Stimulated activated naive CD8-positive, alpha-beta T cell treated with anti-CD3 and anti-CD28 coated beads, Interleukin-15, Interleukin-2, amounts not matched to agents 100 ng/mL and 50 ng/mL, for 24 hours (primary cell): ENCODE results near the gene DHX30.
"Not testable (repeated sequence)": the region's sequence is repeated elsewhere in the genome, so short reads cannot be mapped to it uniquely, and the experiment has no call there.

ENCODE experiments used
- H3K27ac Mint-ChIP-seq: one replicate; pipeline ENCODE4 v1.8.0; 2021; ENCODE audit warnings: mild to moderate bottlenecking, mixed read lengths
- H3K27me3 Mint-ChIP-seq: one replicate; pipeline ENCODE4 v1.8.0; 2021; ENCODE audit warnings: mixed read lengths
- H3K36me3 Mint-ChIP-seq: one replicate; pipeline ENCODE4 v1.8.0; 2021; ENCODE audit warnings: low read depth, mixed read lengths
- H3K4me1 Mint-ChIP-seq: one replicate; pipeline ENCODE4 v1.8.0; 2021; ENCODE audit warnings: low read depth, mixed read lengths
- H3K4me3 Mint-ChIP-seq: one replicate; pipeline ENCODE4 v1.8.0; 2021; ENCODE audit warnings: mild to moderate bottlenecking, mixed read lengths
- H3K9me3 Mint-ChIP-seq: one replicate; pipeline ENCODE4 v1.8.0; 2021; ENCODE audit warnings: mixed read lengths

DHX30 gene

GRCh38 chr3:47802734-47803479 is at the start of gene DHX30:
Gene DHX30, plus strand, starts transcription at chr3:47803138. Its CDS starts 7,546 bp downstream, at chr3:47810684.
- H3K27ac Mint-ChIP-seq, result peak within 1 kb of the TSS; percentile 95
- H3K4me3 Mint-ChIP-seq, result peak within 1 kb of the TSS; percentile 91
- peaks cover 9% of the 10 kb centered on the region for H3K36me3 Mint-ChIP-seq
- no peaks in the 10 kb centered on the region for H3K27me3 Mint-ChIP-seq
- peaks cover 27% of the 10 kb centered on the region for H3K4me1 Mint-ChIP-seq
- H3K9me3 Mint-ChIP-seq, result no peaks in the 10 kb centered on the region

DNA sequence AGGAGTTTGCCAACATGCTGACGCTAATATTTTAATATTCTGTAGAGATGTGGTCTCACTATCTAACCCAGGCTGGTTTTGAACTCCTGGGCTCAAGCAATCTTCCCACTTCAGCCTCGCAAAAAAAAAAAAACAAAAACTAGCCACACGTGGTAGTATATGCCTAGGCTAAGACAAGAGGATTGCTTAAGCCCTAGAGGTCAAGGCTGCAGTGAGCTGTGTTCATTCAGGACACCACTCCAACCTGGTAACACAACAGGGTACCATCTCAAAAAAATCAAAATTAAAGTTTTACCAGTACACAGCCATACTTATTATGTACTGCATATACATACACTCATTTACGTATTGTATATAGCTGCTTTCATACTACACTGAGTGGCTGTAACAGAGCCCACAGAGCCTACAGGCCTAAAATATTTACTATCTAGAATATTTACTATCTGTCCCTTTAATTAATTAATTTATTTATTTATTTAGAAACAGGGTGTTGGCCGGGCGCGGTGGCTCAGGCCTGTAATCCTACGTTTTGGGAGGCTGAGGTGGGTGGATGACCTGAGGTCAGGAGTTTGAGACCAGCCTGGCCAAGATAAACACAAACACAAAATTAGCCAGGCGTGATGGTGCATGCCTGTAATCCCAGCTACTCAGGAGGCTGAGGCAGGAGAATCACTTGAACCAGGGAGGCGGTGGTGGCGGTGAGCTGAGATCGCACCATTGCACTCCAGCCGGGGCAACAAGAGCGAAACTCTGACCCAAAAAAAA is 44.5 kb upstream of the DHX30 start:
- H3K36me3 Mint-ChIP-seq, result peaks cover 31% of the 10 kb centered on the region
- H3K27me3 Mint-ChIP-seq, result no peaks in the 10 kb centered on the region
- no peak overlapping the region for H3K4me3 Mint-ChIP-seq
- no peak overlapping the region for H3K27ac Mint-ChIP-seq
- peaks cover 4% of the 10 kb centered on the region for H3K4me1 Mint-ChIP-seq
- no peaks in the 10 kb centered on the region for H3K9me3 Mint-ChIP-seq

DNA sequence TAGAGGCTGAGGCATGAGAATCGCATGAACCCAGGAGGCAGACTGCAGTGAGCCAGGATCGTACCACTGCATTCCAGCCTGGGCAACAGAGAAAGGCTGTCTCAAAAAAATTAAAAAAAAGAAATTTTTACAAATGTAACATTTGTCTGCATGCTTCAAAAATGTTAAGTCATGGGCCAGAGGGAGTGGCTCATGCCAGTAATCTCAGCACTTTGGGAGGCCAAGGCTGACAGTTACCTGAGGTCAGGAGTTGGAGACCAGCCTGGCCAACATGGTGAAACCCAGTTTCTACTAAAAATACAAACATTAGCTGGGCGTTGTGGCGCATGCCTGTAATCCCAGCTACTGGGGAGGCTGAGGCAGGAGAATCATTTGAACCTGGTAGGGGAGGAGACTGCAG is 42.7 kb upstream of the DHX30 start:
- not testable (repeated sequence) for H3K9me3 Mint-ChIP-seq, H3K27me3 Mint-ChIP-seq, H3K4me3 Mint-ChIP-seq, H3K4me1 Mint-ChIP-seq
- Mint-ChIP-seq H3K36me3 (peaks cover 37% of the 10 kb centered on the region), H3K27ac (peak overlapping the region; percentile 21)

GRCh38 chr3:47761046-47761445 is 41.9 kb upstream of the DHX30 start:
- no peaks in the 10 kb centered on the region for H3K27me3 Mint-ChIP-seq
- H3K4me3 Mint-ChIP-seq, result no peak overlapping the region
- peaks cover 41% of the 10 kb centered on the region for H3K36me3 Mint-ChIP-seq
- H3K9me3 Mint-ChIP-seq, result no peaks in the 10 kb centered on the region
- no peak overlapping the region for H3K27ac Mint-ChIP-seq
- H3K4me1 Mint-ChIP-seq, result peaks cover 4% of the 10 kb centered on the region

- H3K4me3 Mint-ChIP-seq, result no peak overlapping the region
- H3K36me3 Mint-ChIP-seq, result peaks cover 40% of the 10 kb centered on the region
- H3K27ac Mint-ChIP-seq, result peak overlapping the region; percentile 22
- peaks cover 4% of the 10 kb centered on the region for H3K4me1 Mint-ChIP-seq
- no peaks in the 10 kb centered on the region for H3K27me3 Mint-ChIP-seq
- no peaks in the 10 kb centered on the region for H3K9me3 Mint-ChIP-seq
Observed at GRCh38 chr3:47762233-47762632, 40.7 kb upstream of the DHX30 start.

DNA sequence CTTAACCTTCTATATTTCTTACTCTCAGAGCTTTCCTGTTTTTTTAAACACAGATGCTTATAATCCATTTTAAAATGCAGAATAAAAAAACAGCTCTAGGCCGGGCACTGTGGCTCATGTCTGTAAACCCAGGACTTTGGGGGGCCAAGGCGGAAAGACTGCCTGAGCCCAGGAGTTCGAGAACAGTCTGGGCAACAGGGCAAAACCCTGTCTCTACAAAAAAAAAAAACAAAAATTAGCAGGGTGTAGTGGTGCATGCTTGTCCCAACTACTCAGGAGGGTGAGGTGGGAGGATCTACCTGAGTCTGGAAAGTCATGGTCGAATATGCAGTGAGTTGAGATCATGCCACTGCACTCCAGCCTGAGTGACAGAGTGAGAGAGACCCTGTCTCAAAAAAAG is 36.8 kb upstream of the DHX30 start:
- H3K4me1 Mint-ChIP-seq, result peaks cover 8% of the 10 kb centered on the region
- H3K27ac Mint-ChIP-seq, result no peak overlapping the region
- H3K36me3 Mint-ChIP-seq, result peaks cover 43% of the 10 kb centered on the region
- no peaks in the 10 kb centered on the region for H3K27me3 Mint-ChIP-seq
- H3K4me3 Mint-ChIP-seq, result no peak overlapping the region
- H3K9me3 Mint-ChIP-seq, result no peaks in the 10 kb centered on the region

GRCh38 chr3:47772047-47772446 is 30.9 kb upstream of the DHX30 start:
- H3K4me3 Mint-ChIP-seq, result no peak overlapping the region
- H3K36me3 Mint-ChIP-seq, result peaks cover 34% of the 10 kb centered on the region
- H3K27me3 Mint-ChIP-seq, result no peaks in the 10 kb centered on the region
- H3K4me1 Mint-ChIP-seq, result peaks cover 18% of the 10 kb centered on the region
- no peaks in the 10 kb centered on the region for H3K9me3 Mint-ChIP-seq
- H3K27ac Mint-ChIP-seq, result no peak overlapping the region

GRCh38 chr3:47772788-47773187 is 30.1 kb upstream of the DHX30 start:
- H3K9me3 Mint-ChIP-seq, result no peaks in the 10 kb centered on the region
- no peak overlapping the region for H3K4me3 Mint-ChIP-seq
- peaks cover 18% of the 10 kb centered on the region for H3K4me1 Mint-ChIP-seq
- H3K27ac Mint-ChIP-seq, result no peak overlapping the region
- H3K36me3 Mint-ChIP-seq, result peaks cover 34% of the 10 kb centered on the region
- H3K27me3 Mint-ChIP-seq, result no peaks in the 10 kb centered on the region

GRCh38 chr3:47778746-47779145 is 24.2 kb upstream of the DHX30 start:
- H3K4me1 Mint-ChIP-seq, result peaks cover 49% of the 10 kb centered on the region
- no peaks in the 10 kb centered on the region for H3K27me3 Mint-ChIP-seq
- no peak overlapping the region for H3K4me3 Mint-ChIP-seq
- no peak overlapping the region for H3K27ac Mint-ChIP-seq
- peaks cover 17% of the 10 kb centered on the region for H3K36me3 Mint-ChIP-seq
- H3K9me3 Mint-ChIP-seq, result no peaks in the 10 kb centered on the region

GRCh38 chr3:47780741-47781684 is 21.9 kb upstream of the DHX30 start:
- H3K4me1 Mint-ChIP-seq, result peaks cover 38% of the 10 kb centered on the region
- peaks cover 11% of the 10 kb centered on the region for H3K36me3 Mint-ChIP-seq
- peak overlapping the region; percentile 95 for H3K27ac Mint-ChIP-seq

DNA sequence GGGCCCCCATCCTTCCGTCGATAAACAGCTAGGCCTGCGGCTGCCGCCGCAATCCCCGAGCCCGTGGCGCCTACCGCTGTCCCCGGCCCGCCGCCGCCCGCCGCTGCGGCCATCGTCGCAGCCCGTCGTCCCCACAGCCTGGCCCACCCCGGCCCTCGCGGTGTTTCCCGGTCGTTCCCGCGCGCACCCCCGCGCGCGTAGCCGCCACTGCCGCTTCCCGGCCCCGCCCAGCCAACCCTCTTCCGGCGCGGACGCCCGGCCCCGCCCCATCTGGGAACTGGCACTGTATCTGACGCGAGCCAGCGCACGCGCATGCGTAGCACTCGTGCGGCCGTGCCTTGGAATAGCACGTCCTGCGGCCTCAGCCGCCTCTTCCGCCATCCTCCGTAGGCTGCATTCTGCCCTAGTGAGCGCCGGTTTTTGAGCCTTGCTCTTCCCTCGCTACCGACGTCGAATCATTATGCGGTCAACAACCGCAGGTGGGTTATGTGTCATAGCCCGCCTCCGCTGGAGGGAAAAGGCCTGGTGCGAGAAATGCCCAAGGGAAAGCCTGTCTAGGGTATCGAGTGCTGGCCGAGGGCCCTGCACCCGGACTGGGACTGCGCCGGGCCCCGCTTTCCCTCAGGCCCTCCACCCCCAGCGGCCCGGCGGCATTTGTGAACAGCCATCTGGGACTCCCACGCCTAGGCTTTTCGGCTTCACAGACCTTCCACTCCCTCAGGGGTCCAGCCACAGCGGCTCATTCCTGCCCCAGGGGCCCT is 21.1 kb upstream of the DHX30 start, which contains the start of gene SMARCC1:
Gene SMARCC1 (minus strand): TSS at position 209 of the 761 bp plus-strand sequence. CDS start 96 bp downstream, at position 113.
- Mint-ChIP-seq H3K27ac (peak within 1 kb of the TSS; percentile 95), H3K4me1 (peaks cover 35% of the 10 kb centered on the region), H3K27me3 (no peaks in the 10 kb centered on the region), H3K9me3 (no peaks in the 10 kb centered on the region), H3K4me3 (peak within 1 kb of the TSS; percentile 98), H3K36me3 (peaks cover 11% of the 10 kb centered on the region)

More at GRCh38 chr3:47780741-47781684, 21.9 kb upstream of the DHX30 start:
- Mint-ChIP-seq H3K4me3 (peak overlapping the region; percentile 98), H3K9me3 (no peaks in the 10 kb centered on the region), H3K27me3 (no peaks in the 10 kb centered on the region)

DNA sequence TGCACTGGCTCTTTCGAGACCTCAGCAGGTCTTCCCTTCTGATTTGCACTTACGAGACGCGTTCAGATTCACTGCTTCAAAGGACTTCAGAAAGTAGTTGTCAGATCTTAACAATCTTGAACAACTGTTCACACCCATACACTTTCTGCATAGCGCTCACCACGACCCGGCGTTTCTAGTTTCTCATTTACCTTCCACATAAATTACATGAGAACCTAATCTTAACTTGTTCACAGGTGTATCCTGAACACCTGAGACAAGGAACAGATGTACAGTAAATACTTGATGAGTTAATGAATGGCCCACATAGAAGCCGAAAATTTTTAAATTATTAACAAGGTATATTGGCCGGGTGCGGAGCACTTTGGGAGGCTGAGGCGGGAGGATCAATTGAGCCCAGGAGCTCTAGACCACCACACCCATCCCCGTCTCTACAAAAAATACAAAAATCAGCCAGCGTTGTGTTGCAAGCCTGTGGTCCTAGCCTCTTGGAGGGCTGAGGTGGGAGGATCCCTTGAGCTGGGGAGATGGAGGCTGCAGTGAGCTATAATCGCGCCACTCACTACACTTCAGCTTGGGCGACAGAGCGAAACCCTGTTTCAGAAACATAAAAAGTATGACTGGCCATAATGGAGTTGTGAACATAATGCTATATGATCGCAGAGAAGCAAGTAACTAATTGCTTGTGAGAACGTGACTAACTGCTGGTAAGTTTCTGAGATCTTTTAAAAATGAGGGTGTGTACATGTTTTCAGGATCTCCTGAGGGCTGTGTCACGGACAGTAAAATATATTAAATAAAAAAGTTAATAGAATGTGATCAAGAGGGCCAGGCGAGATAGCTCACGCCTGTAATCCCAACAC is 20.3 kb upstream of the DHX30 start:
- peaks cover 35% of the 10 kb centered on the region for H3K4me1 Mint-ChIP-seq
- H3K36me3 Mint-ChIP-seq, result peaks cover 11% of the 10 kb centered on the region
- peak overlapping the region; percentile 92 for H3K27ac Mint-ChIP-seq
- no peaks in the 10 kb centered on the region for H3K27me3 Mint-ChIP-seq
- no peaks in the 10 kb centered on the region for H3K9me3 Mint-ChIP-seq
- peak overlapping the region; percentile 98 for H3K4me3 Mint-ChIP-seq

- H3K4me3 Mint-ChIP-seq, result no peak overlapping the region
- H3K27me3 Mint-ChIP-seq, result no peaks in the 10 kb centered on the region
- H3K36me3 Mint-ChIP-seq, result peaks cover 11% of the 10 kb centered on the region
- H3K9me3 Mint-ChIP-seq, result no peaks in the 10 kb centered on the region
- H3K4me1 Mint-ChIP-seq, result peaks cover 37% of the 10 kb centered on the region
- H3K27ac Mint-ChIP-seq, result no peak overlapping the region
Observed at GRCh38 chr3:47783673-47784072, 19.3 kb upstream of the DHX30 start.
